Keratinocyte (primary cell): Measurements from ENCODE around the gene MAP3K20. TPM values are rescaled to one million over a fixed set of nuclear protein-coding genes. Genes with fewer than 3 reads are reported as not detected.

ENCODE experiments used
- DNase-seq: peaks from one replicate; pipeline ENCODE4 v3.0.0-alpha.2; 2011; ENCODE audit warnings: low read depth, missing footprints, low spot score
- FAIRE-seq: peaks from 2 replicates; lab custom pipeline; 2011; peaks lifted over from hg19 to GRCh38; lab: Jason Lieb, UNC
- H2AFZ ChIP-seq: 2 replicates; pipeline ENCODE4 v1.6.0; 2012; ENCODE audit warnings: low read length, control low read depth, inconsistent platforms; ENCODE audit not compliant: control insufficient read depth
- H3K27ac ChIP-seq: 2 replicates; pipeline ENCODE4 v1.5.1; 2011; ENCODE audit warnings: low read length; ENCODE audit not compliant: control insufficient read depth, insufficient read depth
- H3K27me3 ChIP-seq: 3 replicates; pipeline ENCODE4 v1.6.0; 2011; ENCODE audit warnings: low read length; ENCODE audit not compliant: control insufficient read depth, insufficient read depth; ENCODE audit errors: extremely low read depth
- H3K36me3 ChIP-seq, 2 experiments: 2 replicates in 1 of 2; 3 replicates in 1 of 2; pipeline ENCODE4 v1.5.1; 2011; ENCODE audit warnings: low read length in 2 of 2, mild to moderate bottlenecking in 1 of 2; ENCODE audit not compliant: control insufficient read depth in 2 of 2, insufficient read depth in 2 of 2; ENCODE audit errors: extremely low read depth in 1 of 2
- H3K4me1 ChIP-seq: 3 replicates; pipeline ENCODE4 v1.5.1; 2011; ENCODE audit warnings: low read length; ENCODE audit not compliant: control insufficient read depth, insufficient read depth; ENCODE audit errors: extremely low read depth
- H3K4me2 ChIP-seq: 3 replicates; pipeline ENCODE4 v1.6.0; 2011; ENCODE audit warnings: low read depth, low read length; ENCODE audit not compliant: control insufficient read depth, insufficient read depth; ENCODE audit errors: extremely low read depth
- H3K4me3 ChIP-seq, 3 experiments: fragments of 200-600 bp in 1 of 3; sonication (generic) in 1 of 3; 2 replicates in 2 of 3; 3 replicates in 1 of 3; pipeline ENCODE4 v1.5.1; 2011 to 2016; ENCODE audit warnings: low read length in 3 of 3, mild to moderate bottlenecking in 3 of 3, control low read depth in 2 of 3, inconsistent platforms in 1 of 3, low read depth in 1 of 3, mixed read lengths in 1 of 3, mixed run types in 1 of 3, moderate library complexity in 1 of 3; ENCODE audit not compliant: control insufficient read depth in 2 of 3, insufficient read depth in 2 of 3; ENCODE audit errors: extremely low read depth in 1 of 3
- H3K79me2 ChIP-seq: 2 replicates; pipeline ENCODE4 v1.6.0; 2012; ENCODE audit warnings: low read length; ENCODE audit not compliant: control insufficient read depth, insufficient read depth
- H3K9ac ChIP-seq: 3 replicates; pipeline ENCODE4 v1.6.0; 2011; ENCODE audit warnings: low read length; ENCODE audit not compliant: control insufficient read depth, insufficient read depth; ENCODE audit errors: extremely low read depth
- H3K9me1 ChIP-seq: 3 replicates; pipeline ENCODE4 v1.6.0; 2011; ENCODE audit warnings: low read length; ENCODE audit not compliant: control insufficient read depth, insufficient read depth; ENCODE audit errors: extremely low read depth
- H3K9me3 ChIP-seq: 2 replicates; pipeline ENCODE4 v1.5.1; 2012; ENCODE audit warnings: low read depth, low read length; ENCODE audit not compliant: control insufficient read depth
- H4K20me1 ChIP-seq: 3 replicates; pipeline ENCODE4 v1.6.0; 2011; ENCODE audit warnings: low read length; ENCODE audit not compliant: control insufficient read depth, insufficient read depth; ENCODE audit errors: extremely low read depth
- EZH2 ChIP-seq: IDR thresholded peaks from one replicate; pipeline ENCODE4 v1.6.1; 2012; ENCODE audit warnings: inconsistent platforms, mild to moderate bottlenecking, low read length, moderate library complexity
- dilution Hi-C: fragments of 300-500 bp; cut with MboI; formaldehyde crosslinking; loops from one replicate; pipeline ENCODE4 v1.7.0; 2020; ENCODE audit warnings: low sequenced_read_pairs; ENCODE audit not compliant: extremely low pct_ligation_motif_present
- polyA plus RNA-seq, 5 experiments: library from polyadenylated mRNA; depleted of rRNA in 3 of 5; stranded (reverse) in 3 of 5; stranded (forward) in 1 of 5; unstranded in 1 of 5; fragments of >200 nt; gene quantifications; 1 replicate in 1 of 5; 2 replicates in 3 of 5; 3 replicates in 1 of 5; pipeline versions ENCODE4 v1.2.1 to v1.2.3, GENCODE V29; 2011 to 2012; ENCODE audit warnings: missing spikeins in 2 of 5, low read depth in 1 of 5, low replicate concordance in 1 of 5
- TF ChIP-seq, protein P1 (sequence below), 3 experiments: IDR thresholded peaks in 1 of 3; conservative IDR thresholded peaks in 1 of 3; optimal IDR thresholded peaks in 1 of 3; 2 replicates in 2 of 3; 3 replicates in 1 of 3; pipeline versions ENCODE3 to v1.5.1; 2011; ENCODE audit warnings: low read length in 3 of 3, mild to moderate bottlenecking in 3 of 3, moderate library complexity in 2 of 3, control low read depth in 1 of 3, inconsistent platforms in 1 of 3; ENCODE audit not compliant: insufficient read depth in 2 of 3; ENCODE audit errors: extremely low read depth in 1 of 3

Gene MAP3K20
- polyA plus RNA-seq, 1 donor (not counting 4 experiments of a cell fraction or from before 2014, with no cell fraction given), result 31.7 TPM

DNA sequence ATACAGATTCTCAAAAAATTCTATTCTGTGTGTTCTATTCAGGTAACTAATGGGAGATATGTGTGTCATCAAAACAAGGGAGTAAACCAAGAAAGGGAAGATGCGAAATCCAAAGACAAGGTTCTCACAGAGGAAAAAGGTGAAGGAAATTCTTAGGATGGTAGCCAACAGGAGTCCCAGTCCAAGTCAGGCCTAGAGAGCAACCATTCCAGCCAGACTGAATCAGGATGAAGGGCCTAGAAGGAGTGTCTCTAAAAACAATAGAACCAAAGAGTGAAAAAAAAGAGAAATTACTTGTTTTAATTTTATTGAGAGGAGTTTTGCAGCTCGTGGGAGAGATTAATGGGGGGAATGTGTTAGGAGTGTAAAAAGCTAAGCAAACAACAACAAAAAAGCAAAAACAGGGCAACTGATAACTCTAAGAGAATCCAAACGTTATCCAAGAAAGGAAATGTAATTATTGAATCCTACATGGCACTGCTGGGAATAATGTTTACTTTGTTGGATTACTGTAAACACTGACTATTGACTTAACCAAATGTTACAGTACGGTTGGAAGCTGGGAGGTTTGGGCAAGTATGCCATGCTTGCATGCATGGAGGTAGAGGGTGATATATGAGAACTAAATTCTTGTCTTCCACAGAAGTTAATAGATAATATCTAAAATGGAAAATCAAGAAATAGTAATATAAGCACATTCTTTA is 12.3 kb downstream of the MAP3K20 start:
- Histone ChIP-seq H3K9ac (no peak overlapping the region), H3K4me3 (no peak overlapping the region)

DNA sequence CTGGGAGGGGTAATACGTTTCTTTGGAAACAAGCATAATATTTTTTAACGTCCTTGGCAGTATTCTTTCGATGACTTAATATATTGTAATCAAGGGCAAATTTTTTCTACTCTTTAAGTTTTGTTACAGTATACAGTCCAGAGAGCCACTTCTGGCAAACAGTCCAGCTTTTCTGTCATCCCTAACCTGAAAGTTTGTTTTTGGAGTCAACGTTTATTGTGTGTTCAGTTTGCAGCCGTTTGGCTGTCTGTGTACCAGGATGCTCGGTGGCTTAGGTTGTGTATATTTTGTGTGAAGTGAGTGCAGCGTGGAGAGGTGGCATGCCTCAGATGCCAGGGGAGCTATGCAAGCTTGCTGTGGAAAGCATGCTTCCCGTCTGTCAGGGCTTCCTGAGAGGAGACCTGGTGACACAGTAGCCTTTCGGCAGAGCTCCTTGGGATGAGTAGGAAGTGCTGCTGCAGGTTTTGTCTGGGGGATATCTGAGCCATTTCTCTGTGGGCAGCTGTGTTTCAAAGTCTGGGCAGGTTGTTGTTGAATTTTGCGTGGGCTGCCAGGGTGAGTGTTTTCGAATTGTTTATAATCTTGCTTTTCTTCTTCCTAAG is 14.7 kb downstream of the MAP3K20 start:
- DNase-seq (no peak), FAIRE-seq (peak; percentile 71)
- no peak for TF ChIP-seq EZH2
- TF ChIP-seq, protein P1, sequence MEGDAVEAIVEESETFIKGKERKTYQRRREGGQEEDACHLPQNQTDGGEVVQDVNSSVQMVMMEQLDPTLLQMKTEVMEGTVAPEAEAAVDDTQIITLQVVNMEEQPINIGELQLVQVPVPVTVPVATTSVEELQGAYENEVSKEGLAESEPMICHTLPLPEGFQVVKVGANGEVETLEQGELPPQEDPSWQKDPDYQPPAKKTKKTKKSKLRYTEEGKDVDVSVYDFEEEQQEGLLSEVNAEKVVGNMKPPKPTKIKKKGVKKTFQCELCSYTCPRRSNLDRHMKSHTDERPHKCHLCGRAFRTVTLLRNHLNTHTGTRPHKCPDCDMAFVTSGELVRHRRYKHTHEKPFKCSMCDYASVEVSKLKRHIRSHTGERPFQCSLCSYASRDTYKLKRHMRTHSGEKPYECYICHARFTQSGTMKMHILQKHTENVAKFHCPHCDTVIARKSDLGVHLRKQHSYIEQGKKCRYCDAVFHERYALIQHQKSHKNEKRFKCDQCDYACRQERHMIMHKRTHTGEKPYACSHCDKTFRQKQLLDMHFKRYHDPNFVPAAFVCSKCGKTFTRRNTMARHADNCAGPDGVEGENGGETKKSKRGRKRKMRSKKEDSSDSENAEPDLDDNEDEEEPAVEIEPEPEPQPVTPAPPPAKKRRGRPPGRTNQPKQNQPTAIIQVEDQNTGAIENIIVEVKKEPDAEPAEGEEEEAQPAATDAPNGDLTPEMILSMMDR (optimal IDR thresholded peaks at IDR 0.05 in 1 of 3, IDR thresholded peaks at IDR 0.05 in 1 of 3, conservative IDR thresholded peaks at IDR 0.05 in 1 of 3; ENCODE audit: extremely low read depth in 1 of 3, insufficient read depth in 2 of 3, low read length in 3 of 3), result no peak
- Histone ChIP-seq H3K9me1 (no peaks in the 10 kb centered on the region), H3K4me3 (no peak overlapping the region), H3K27me3 (no peaks in the 10 kb centered on the region), H3K9me3 (no peaks in the 10 kb centered on the region), H3K27ac (peak overlapping the region; percentile 42), H3K36me3 (peaks cover 2 to 14% of the 10 kb centered on the region in 2 experiments), H3K4me1 (peaks cover 25% of the 10 kb centered on the region), H3K4me2 (peak overlapping the region; percentile 57), H4K20me1 (peaks cover 4% of the 10 kb centered on the region), H3K9ac (peak overlapping the region; percentile 40), H3K79me2 (peaks cover 42% of the 10 kb centered on the region), H2AFZ (peak overlapping the region; percentile 15)
- dilution Hi-C loops, result no loop called here

More for the DNA sequence above, 12.3 kb downstream of the MAP3K20 start:
- dilution Hi-C loops, result no loop called here
- H2AFZ ChIP-seq, result no peak overlapping the region
- FAIRE-seq (no peak), DNase-seq (no peak)
- H3K9me1 ChIP-seq, result no peaks in the 10 kb centered on the region
- H3K27me3 ChIP-seq, result no peaks in the 10 kb centered on the region
- no peaks in the 10 kb centered on the region for H3K9me3 ChIP-seq
- no peak overlapping the region for H3K27ac ChIP-seq
- TF ChIP-seq, protein P1 (optimal IDR thresholded peaks at IDR 0.05 in 1 of 3, IDR thresholded peaks at IDR 0.05 in 1 of 3, conservative IDR thresholded peaks at IDR 0.05 in 1 of 3; ENCODE audit: extremely low read depth in 1 of 3, insufficient read depth in 2 of 3, low read length in 3 of 3), result no peak
- TF ChIP-seq EZH2, result no peak
- no peak overlapping the region for H3K4me2 ChIP-seq
- H3K36me3 ChIP-seq, result peaks cover 2 to 14% of the 10 kb centered on the region in 2 experiments
- peaks cover 58% of the 10 kb centered on the region for H3K79me2 ChIP-seq
- H4K20me1 ChIP-seq, result peaks cover 4% of the 10 kb centered on the region
- peaks cover 24% of the 10 kb centered on the region for H3K4me1 ChIP-seq
